HG03457 (cell line): ENCODE results near the gene SEC14L1.
"Not testable (repeated sequence)": the region's sequence is repeated elsewhere in the genome, so short reads cannot be mapped to it uniquely, and the experiment has no call there.

Source experiments
- ATAC-seq: cut with Tn5 transposase; IDR thresholded peaks from one replicate; pipeline ENCODE4 v1.9.1; 2021; ENCODE audit warnings: moderate number of reproducible peaks; ENCODE audit not compliant: unreplicated experiment

The SEC14L1 gene

DNA sequence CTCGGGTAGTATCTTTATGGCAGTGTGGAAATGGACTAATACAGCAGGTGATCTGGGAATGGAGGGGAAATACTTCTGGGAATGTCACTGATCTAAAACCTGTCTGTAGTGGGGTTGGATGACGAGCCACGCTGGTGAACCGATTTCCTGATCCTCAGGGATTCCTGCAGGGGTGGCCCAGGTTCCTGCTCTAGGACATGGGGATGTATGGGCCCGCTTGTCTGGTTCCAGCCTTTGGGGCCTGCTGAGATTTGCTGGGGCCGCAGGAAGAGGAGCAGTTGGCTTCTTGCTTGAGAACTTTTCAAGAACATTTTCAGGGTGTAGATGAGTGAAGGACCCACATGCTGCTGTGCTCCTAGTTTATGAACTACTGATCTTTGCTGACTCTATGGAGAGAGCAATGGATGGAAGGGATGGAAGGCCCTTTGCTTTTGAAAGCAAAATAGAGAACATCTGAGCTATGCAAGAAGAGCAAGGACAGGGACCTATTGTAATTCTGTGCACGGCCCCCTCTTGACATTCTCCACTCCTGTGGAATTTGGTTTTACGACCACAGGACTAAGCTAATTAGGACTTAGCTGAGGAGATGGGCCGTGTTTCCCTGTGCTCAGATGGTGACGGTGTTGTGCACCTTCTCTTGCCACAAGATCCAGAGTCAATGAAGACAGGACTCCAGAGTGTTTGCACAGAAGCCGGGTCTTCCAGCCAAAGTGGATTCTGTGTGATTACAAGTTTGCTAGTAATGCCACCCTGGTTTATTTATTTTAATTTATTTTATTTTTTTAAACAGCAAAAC, 90.5 kb downstream of the SEC14L1 start:
- ATAC-seq: no peak

DNA sequence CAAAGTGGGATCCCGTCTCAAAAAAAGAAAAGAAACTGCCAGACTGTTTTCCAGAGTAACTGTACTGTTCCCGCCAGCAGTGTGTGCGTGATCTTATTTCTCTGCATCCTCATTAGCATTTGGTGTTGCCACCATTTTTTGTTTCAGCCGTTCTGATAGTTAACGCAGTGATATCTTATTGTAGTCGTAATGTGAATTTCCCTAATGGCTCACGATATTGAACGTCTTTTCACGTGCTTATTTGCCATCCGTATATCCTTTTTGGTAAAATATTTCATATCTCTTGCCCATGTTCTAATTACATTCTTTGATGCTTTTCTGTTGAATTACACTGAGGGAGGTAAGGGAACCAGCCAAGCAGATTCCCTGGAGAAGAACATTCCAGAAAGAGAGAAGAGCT, 92.4 kb downstream of the SEC14L1 start:
- no peak for ATAC-seq

DNA sequence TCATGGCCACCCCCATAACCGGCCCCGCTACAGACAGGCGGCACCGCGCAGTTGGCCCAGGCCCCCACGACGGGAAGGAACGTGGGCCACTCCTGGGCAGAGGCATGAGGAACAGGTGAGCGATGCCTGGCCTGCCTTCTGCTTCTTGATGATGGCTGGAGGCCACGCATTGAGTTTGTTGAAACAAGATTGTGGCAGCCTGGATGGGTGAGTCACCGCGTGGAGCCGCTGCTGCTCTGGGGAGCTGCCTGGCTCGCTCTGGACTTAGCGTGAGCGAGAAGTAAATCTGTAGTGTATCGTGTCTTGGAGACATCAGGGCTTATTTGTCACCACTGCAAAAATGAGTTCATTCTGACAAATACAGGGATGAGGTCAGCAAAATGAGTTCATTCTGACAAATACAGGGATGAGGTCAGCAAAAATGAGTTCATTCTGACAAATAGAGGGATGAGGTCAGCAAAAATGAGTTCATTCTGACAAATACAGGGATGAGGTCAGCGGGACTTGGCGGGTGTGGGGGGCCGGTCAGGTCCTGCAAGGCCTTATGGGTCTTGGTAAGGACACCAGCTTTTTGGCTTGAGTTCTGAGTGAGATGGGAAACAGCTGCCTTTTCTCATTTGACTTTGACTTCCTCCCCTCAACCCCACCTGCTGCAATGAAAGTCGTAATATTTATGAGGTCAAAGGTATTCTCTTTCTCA, 93.0 kb downstream of the SEC14L1 start:
- peak; percentile 53 for ATAC-seq

DNA sequence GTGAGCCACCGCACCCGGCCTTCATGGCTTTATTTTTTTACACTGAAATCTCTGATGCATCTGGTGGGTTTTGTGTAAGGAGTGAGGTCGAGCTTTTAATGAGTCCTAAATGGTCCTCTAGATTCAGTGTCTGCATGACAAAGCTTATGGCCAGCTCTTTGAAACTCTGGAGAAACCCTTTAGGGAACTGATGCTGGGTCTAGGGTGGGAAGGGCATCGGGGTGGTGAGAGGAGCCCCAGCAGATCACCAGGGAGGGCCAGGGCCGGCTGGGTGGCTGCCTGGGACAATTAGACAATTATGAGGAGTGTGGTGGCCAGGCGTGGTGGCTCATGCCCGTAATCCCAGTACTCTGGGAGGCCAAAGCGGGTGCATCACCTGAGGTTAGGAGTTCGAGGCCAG, 93.9 kb downstream of the SEC14L1 start:
- no peak for ATAC-seq

DNA sequence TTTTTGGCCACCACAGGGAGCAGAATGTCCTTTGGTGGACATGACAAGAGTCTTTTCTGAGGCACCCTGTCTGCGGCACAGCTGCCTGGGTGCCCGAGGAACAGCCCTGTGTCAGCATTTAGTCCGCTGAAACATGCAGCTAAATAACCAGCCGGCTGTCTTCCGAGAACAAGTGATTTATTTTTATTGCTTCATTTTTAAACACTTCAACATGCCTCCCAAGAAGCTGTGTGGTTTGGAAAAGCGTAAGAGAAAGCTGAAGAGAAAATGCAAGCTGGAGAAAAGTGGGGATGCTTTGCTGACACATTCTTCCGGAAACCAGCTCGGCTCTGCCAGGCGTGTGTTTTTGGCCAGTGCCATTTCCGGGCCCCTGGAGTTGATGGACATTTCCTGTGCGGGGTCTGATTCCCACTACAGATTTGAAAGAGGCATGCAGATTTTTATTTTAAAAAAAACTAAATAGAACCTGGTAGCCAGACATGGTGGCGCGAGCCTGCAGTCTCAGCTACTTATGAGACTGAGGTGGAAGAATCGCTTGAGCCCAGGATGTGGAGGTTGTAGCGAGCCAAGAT, 94.7 kb downstream of the SEC14L1 start:
- ATAC-seq: no peak

DNA sequence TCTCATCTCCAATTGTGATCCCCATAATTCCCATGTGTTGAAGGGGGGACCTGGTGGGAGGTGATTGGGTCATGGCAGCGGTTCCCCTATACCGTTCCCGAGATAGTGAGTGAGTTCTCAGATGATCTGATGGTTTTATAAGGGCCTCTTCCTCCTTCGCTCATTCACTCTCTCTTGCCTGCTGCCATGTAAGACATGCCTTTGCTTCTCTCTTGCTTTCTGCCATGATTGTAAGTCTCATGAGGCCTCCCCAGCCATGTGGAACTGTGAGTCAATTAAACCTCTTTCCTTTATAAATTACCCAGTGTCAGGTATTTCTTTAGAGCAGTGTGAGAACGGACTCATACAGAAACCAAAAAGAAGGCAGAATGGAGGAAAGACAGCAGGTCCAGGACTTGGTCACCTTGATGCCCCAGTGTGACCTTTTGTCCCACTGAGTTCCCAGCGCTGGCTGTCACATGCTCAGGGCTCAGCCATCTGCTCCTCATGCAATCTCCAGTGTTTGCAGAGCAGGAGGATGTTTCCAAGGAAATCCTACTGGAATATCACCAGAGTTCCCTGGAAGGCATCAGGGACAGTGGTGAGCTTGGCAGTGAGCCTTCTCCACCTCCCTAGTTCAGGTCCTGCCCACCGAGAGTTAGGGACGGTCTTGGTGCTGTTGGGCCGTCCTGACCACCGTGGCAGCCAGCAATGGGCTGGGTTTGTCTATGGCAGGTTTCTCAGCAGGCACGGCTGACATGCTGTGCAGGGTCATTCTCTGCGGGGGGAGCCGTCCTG, 96.7 kb downstream of the SEC14L1 start:
- no peak for ATAC-seq

DNA sequence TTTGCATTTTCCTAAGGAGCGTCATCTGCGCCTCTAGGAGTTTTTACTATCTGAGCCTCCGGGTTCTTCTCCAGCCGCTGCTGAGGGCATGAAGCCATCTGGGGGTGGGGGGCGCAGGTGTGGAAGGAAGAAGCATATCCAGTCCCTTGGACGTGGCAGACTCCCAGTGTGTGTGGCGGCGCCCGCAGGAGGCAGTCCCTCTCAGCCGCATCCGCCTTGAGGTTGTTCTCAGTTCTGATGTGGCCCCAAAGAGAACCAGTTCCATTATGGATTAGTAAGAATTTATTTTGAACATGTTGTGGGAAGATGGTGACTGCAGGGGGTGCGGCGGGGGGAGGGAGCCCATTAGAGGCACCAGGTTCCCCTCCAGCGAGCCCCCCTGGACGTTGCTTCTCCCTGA, 100.2 kb downstream of the SEC14L1 start:
- ATAC-seq: no peak

DNA sequence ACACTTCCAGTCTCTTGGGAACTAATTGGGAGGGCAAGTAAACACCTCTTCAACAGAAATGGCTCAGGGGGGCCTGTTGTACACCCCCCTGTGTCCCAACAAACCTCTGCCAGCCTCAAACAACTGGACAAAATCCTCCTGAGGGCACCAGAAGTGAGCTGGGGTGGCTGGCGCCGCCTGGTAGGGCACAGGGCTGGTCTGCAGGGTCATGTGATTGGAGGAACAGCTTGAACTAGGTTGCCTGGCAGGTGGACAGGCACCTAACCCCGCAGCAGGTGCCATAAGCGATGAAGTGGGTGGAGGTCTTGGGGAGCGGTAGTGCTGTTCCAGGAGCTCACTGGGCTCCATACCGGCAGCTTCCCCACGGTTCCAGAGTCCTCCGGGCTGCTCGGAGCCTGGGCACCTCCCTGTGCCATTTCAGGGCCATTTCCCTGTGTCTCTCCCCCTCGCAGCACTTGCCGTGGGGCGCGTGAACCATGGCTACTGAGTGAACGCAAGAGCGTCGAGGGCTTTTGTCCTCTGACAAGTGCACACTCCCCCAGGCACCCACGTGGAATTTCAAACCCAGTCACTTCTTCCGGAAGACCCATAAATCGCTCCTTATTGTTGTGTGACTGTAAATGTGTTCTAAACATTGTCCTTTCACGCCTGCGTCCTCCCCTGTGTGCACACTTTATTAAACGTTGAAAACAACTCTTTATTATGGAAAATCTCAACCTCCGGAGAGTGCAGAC, 101.5 kb downstream of the SEC14L1 start:
- no peak for ATAC-seq

DNA sequence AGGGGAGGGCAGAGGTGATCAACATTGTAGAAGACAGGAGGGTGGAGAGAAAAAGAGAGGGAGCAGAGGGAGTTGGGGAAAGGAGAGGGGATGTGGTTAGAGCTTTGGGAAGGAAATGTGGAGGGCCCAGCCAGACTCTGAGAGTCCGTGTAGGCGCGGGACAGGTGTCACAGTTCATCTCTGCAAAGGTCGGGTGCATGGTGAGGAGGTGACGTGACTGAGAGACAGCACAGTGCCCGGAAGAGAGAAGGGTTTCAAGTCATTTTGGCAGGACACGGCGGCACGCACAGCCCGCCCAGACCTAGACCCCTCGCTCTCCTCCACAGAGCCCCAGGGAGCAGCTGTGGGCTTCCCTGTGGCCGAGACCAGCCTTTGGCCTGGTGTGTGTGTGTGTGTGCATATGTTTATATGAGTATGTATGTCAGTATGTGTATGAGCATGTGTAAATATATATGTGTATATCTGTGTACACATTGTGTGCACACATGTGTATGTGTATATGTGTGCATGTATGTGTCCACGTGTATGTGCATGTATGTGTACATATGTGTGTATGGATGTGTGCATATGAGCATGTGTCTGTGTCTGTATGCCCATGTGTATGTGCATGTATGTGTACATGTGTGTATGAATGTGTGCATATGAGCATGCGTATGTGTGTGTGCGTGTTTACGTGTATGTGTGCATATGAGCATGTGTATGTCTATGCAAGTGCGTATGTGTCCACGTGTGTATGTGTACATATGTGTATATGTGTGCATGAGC, 104.6 kb downstream of the SEC14L1 start:
- ATAC-seq: no peak

DNA sequence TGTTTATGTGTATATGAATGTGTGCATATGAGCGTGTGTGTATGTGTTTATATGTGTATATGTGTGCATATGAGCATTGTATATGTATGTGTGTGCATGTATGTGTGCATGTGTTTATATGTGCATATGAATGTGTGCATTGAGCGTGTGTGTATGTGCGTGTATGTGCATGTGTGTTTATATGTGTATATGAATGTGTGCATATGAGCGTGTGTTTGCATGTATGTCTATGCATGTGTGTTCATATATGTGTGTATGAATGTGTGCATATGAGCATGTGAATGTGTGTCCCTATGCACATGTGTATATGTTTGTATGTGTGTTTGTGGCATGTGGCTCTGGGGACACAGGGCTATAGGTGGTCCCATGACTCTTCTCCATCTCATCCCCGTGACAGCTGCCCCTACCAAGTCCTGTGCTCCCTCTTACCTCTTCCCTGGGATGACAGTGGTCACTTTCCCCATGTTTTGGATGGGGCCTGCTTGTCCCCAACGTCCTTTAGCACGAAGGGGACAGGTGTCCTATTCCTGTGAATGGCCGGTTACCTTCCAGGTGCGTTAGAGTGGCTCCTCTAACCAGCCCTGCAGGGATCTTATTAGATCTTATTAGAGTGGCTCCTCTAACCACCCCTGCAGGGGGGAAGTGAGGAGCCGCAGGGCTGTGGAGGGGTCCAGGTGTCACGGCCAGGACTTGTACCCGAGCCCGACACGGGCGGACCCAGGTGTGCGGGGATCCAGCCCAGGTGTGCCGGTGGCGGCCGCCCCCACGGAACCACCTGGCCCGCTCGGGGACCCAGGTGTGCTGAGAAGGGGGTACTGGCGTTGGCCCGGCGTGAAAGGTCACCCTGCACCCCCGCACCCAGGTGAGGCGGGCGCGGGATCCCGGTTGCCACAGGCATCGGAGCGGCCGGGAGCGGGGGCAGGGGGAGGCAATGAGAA, 105.6 kb downstream of the SEC14L1 start:
- ATAC-seq: no peak

DNA sequence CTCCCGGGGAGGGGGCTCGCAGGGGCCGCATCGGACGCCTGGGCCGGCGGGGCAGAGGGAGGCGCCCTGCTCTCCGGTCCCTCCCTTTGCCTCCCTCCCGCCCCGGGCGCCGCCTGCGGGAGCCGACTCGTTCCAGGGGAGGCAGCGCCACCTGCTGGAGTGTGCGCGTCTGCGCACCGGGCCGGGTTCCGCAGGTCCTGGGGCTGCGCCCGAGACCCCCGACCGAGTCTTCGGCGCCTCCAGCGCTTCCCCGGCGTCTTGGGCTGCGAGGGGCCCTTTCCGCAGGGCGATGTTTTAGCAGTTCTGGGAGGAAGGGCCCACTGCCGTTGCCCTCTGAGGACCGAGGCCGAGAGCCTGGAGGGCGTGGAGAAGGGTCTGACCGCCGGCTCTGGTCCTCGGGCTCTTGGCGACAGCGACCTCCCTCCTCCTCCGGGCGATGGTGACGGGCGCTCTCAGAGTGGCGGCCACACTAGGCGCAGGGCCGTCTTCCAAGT, 106.3 kb downstream of the SEC14L1 start:
- ATAC-seq: no peak

DNA sequence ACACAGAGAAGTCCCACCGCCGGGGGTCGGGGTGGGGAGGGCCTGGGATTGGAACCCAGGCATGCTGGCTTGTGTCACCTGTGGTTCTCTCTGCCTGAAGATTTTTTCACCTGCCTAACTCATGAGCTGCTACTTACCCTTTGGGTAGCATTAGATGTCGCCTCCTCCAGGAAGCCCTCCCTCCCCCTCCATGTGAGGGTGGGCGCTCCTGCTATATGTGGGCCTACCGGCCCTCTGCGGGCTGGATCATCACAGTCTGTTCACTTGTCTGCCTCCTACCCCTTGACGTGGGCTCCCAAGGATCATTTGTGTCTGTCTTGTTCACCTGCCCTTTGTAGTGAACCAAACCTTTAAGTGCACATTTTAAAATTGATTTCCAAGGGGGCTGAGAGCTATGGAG, 106.8 kb downstream of the SEC14L1 start:
- ATAC-seq: no peak

DNA sequence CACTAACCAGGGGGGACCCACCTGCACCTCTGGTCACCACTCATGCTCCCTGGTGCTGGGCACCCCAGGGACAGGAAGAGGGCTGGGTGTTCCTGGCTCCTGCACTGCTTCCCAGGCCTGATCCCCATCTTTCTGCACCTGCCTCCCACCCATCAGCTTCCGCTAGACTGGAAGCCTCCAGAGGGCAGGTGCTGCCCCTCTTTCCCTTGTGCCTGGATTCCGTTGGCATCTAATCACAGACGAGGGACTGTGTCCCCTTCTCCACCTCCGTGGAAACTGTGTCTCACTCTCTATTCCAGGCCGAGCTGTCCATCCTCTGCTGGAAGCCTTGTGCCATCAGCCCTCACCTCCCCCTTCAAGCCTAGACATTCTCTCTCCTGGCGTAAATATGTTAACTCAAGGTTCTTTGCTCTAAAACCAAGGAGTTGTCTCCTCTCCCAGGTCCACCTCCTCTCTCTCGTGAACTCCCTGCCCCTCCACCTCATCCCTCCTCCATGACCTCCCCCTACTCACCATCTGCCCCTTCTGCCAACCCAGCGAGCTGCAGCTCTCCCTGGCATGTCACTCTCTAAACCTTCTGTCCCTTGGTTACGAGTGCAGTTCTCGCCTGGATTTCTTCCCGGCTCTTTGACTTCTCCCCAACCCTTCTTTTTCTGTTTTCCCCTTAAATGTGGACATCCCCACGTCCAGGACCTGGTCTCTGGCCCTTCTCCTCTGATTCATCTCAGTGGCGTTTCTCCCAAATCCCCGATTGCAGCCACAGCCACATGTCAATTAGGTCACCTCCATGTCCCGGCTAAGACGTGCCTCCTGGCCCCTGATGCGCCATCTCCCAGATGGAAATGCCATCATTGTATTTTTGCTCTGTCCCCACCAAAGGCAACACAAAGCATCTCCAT, 107.7 kb downstream of the SEC14L1 start:
- ATAC-seq: no peak

DNA sequence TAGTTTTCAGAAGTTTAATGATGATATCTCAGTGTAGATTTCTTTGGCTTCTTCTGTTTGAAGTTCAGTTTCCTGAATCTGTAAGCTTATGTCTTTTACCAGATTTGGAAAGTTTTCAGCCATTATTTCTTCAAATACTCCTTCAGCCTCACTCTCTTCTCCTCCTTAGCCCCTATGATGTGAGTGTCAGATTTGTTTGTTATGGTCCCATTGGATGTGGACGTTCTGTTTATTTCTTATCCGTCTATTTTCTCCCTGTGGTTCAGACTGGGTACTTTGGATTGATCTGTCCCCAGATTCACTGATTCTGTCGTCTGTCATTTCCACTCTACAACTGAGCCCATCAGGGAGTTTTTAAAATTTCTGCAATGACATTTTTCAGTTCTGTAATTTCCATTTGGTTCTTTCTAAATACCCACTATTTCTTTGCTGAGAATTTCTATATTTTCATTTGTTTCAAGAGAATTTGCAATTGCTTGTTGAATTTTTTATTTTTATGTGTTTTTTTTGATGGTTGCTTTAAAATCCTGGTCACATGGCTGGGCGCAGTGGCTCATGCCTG, 110.9 kb downstream of the SEC14L1 start:
- ATAC-seq: no peak

DNA sequence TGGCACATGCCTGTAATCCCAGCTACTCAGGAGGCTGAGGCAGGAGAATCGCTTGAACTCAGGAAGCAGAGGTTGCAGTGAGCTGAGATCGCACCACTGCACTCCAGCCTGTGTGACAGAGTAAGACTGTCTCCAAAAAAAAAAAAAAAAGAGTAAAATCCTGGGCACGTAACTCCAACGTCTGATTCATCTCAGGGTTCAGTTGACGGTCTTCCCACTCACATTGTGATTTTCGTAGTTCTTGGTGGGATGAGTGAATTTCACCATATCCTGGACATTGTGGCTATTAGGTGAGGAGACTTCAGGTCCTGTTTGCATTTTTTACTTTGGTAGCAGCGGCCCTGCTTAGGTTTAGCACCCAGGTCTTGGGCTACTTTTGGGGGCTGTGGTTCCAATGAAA, 111.5 kb downstream of the SEC14L1 start:
- not testable (repeated sequence) for ATAC-seq

DNA sequence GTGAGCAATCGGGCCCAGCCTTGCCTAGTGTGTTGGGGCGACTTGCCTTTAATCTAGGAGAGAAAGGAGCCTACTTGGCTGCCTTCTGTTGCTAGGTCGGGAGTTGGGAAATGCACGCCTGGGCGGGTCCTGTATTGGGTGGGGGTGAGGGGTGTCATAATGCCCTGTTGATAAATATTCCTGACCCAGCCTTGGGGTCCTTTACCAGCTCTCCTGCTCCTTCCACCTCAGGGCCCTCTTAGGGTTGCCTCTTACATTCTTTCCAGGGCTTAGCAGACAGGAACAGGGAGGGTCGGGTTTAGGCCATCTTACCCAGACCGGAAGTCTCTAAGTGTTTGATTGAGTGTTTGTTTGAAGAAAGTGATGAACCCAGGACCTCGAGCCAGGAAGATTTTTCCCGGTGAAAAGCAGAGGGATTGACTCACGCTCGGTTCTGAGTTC, 112.9 kb downstream of the SEC14L1 start:
- no peak for ATAC-seq
